B cell (primary cell): ENCODE results near the gene CHST11. TPM values are rescaled to one million over a fixed set of nuclear protein-coding genes. Genes with fewer than 3 reads are reported as not detected.

ENCODE experiments used
- ATAC-seq: fragments of 200-7000 bp; cut with Tn5 transposase; one replicate; pipeline ENCODE4 v1.10.0; 2021; ENCODE audit warnings: low read depth, mild to moderate bottlenecking, moderate number of reproducible peaks, moderate library complexity
- CTCF ChIA-PET: fragments of 350-600 bp; sonication (Branson Sonifier 250); formaldehyde crosslinking; loops from one replicate; lab custom pipeline; 2021; ENCODE audit warnings: antibody characterized with exemption, inconsistent platforms; lab: Charles Lee
- POLR2A ChIA-PET: fragments of 350-600 bp; sonication (Branson Sonifier 250); formaldehyde crosslinking; loops from one replicate; lab custom pipeline; 2021; ENCODE audit warnings: antibody characterized with exemption; lab: Charles Lee
- DNase-seq: peaks from one replicate; pipeline ENCODE4 v3.0.0; 2013
- H2AFZ ChIP-seq: 2 replicates; pipeline ENCODE4 v1.6.1; 2012; ENCODE audit warnings: mild to moderate bottlenecking, low read depth, low read length; ENCODE audit not compliant: insufficient read depth, poor library complexity, severe bottlenecking
- H3K27ac ChIP-seq, 2 donors: 1 replicate in 1 of 2; 2 replicates in 1 of 2; pipeline ENCODE4 v1.5.1; 2012 to 2013; ENCODE audit warnings: low read length in 2 of 2, mild to moderate bottlenecking in 2 of 2, moderate library complexity in 1 of 2
- H3K27me3 ChIP-seq, 4 experiments: fragments of 200-600 bp in 1 of 4; sonication (generic) in 1 of 4; replicated peaks in 1 of 4; 1 replicate in 2 of 4; 2 replicates in 2 of 4; pipeline versions ENCODE4 v1.6.1 to v1.7.0; 2013 to 2016; ENCODE audit warnings: low read length in 3 of 4, mild to moderate bottlenecking in 2 of 4, mixed read lengths in 1 of 4, moderate library complexity in 1 of 4; ENCODE audit not compliant: insufficient read depth in 4 of 4, control insufficient read depth in 3 of 4; ENCODE audit errors: control extremely low read depth in 1 of 4
- H3K36me3 ChIP-seq, 2 experiments: replicated peaks in 1 of 2; 1 replicate in 1 of 2; 2 replicates in 1 of 2; pipeline versions ENCODE4 v1.6.1 to v1.7.1; 2013; ENCODE audit warnings: low read length in 1 of 2; ENCODE audit not compliant: insufficient read depth in 2 of 2, control insufficient read depth in 1 of 2; ENCODE audit errors: control extremely low read depth in 1 of 2, extremely low read depth in 1 of 2
- H3K4me1 ChIP-seq, 2 donors: fragments of 200-600 bp in 1 of 2; sonication (generic) in 1 of 2; 1 replicate in 1 of 2; 2 replicates in 1 of 2; pipeline versions ENCODE4 v1.5.1 to v1.6.1; 2013 to 2017; ENCODE audit warnings: low read length in 2 of 2; ENCODE audit not compliant: control insufficient read depth in 2 of 2, insufficient read depth in 2 of 2
- H3K4me2 ChIP-seq: replicated peaks from 2 replicates; pipeline ENCODE3; 2012; ENCODE audit warnings: mild to moderate bottlenecking, low read depth, low read length; ENCODE audit not compliant: poor library complexity, severe bottlenecking
- H3K4me3 ChIP-seq, 5 experiments: fragments of 200-600 bp in 1 of 5; sonication (generic) in 1 of 5; 1 replicate in 3 of 5; 2 replicates in 2 of 5; pipeline versions ENCODE4 v1.5.1 to v1.7.0; 2011 to 2016; ENCODE audit warnings: low read length in 4 of 5, mild to moderate bottlenecking in 4 of 5, low read depth in 2 of 5, control low read depth in 1 of 5, moderate library complexity in 1 of 5; ENCODE audit not compliant: insufficient read depth in 1 of 5; ENCODE audit errors: control extremely low read depth in 1 of 5, extremely low read depth in 1 of 5
- H3K79me2 ChIP-seq: fragments of 200-600 bp; sonication (generic); one replicate; pipeline ENCODE4 v1.6.0; 2016; ENCODE audit warnings: low read length; ENCODE audit not compliant: control insufficient read depth, insufficient read depth
- H3K9ac ChIP-seq: fragments of 200-600 bp; sonication (generic); 2 replicates; pipeline ENCODE4 v1.6.1; 2017; ENCODE audit warnings: mild to moderate bottlenecking, low read length, moderate library complexity
- H3K9me3 ChIP-seq, 3 donors: one replicate each; pipeline versions ENCODE4 v1.6.1 to v1.7.1; 2013; ENCODE audit warnings: low read length in 2 of 3; ENCODE audit not compliant: control insufficient read depth in 2 of 3, insufficient read depth in 1 of 3; ENCODE audit errors: control extremely low read depth in 1 of 3
- H4K20me1 ChIP-seq: 2 replicates; pipeline ENCODE4 v1.6.0; 2012; ENCODE audit warnings: mild to moderate bottlenecking, low read length; ENCODE audit not compliant: insufficient read depth, control insufficient read depth, poor library complexity, severe bottlenecking
- H3K27ac Mint-ChIP-seq: one replicate; pipeline ENCODE4 v1.8.0; 2021; ENCODE audit warnings: mixed read lengths
- H3K27me3 Mint-ChIP-seq: one replicate; pipeline ENCODE4 v1.8.0; 2021; ENCODE audit warnings: mixed read lengths
- H3K4me1 Mint-ChIP-seq: one replicate; pipeline ENCODE4 v1.8.0; 2021; ENCODE audit warnings: mixed read lengths
- H3K4me3 Mint-ChIP-seq: one replicate; pipeline ENCODE4 v1.8.0; 2021; ENCODE audit warnings: mixed read lengths
- H3K9me3 Mint-ChIP-seq: one replicate; pipeline ENCODE4 v1.8.0; 2022; ENCODE audit warnings: mixed read lengths; ENCODE audit not compliant: insufficient read depth
- EZH2 ChIP-seq: IDR thresholded peaks from 2 replicates; pipeline ENCODE4 v1.6.1; 2012; ENCODE audit warnings: borderline replicate concordance, low read depth, mild to moderate bottlenecking, moderate library complexity, low read length; ENCODE audit not compliant: insufficient read depth, poor library complexity, severe bottlenecking
- WGBS: methylation state at CpG from one replicate; pipeline ENCODE4 v1.1.5; 2013; ENCODE audit warnings: missing lambda C conversion rate; ENCODE audit not compliant: insufficient coverage; 5-methylcytosine and 5-hydroxymethylcytosine counted together
- intact Hi-C: fragments of 100-400 bp; cut with micrococcal nuclease; formaldehyde crosslinking; loops from one replicate; pipeline ENCODE4 v1.10.0; 2022
- polyA plus RNA-seq: library from polyadenylated mRNA; depleted of rRNA; stranded (reverse); fragments of >200 nt; gene quantifications from 2 replicates; pipeline ENCODE4 v1.2.3, GENCODE V29; 2012
- total RNA-seq, 2 donors: library from RNA; stranded (reverse); fragments of 120-200 nt in 1 of 2; gene quantifications; 1 replicate in 1 of 2; 2 replicates in 1 of 2; pipeline versions ENCODE4 v1.2.3 to v1.2.4, GENCODE V29; 2013 to 2022
- TF ChIP-seq, protein P1 (sequence below): fragments of 200-600 bp; IDR thresholded peaks from one replicate; pipeline ENCODE4 v1.8.0; 2022; ENCODE audit warnings: antibody characterized with exemption, mild to moderate bottlenecking

Gene CHST11
- total and polyA plus RNA-seq, 2 donors (not counting 1 experiment from before 2014, with no cell fraction given): 46.3 to 152 TPM

DNA sequence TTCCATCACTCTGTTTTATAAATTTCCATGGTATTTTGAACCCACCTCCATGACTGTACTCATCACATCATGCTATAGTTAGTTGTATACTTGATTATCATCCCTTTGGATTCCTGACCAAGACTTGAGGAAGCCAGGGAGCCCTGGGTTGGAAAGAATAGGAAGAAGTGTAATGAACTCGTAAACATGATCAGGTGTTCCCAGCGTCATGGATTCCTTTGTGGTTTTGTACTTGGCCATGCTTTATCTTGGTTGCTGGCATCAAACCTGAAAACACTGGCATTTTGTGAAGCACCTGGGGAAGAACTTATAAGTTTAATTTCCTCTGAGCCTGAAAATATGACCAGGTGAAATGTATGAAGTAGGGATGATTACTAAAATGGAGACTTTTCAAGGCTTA, 76.4 kb downstream of the CHST11 start:
- ChIA-PET CTCF (no interaction called here), POLR2A (no interaction called here)
- peaks cover 83% of the 10 kb centered on the region for H3K4me1 Mint-ChIP-seq
- Histone ChIP-seq H3K79me2 (peaks cover 100% of the 10 kb centered on the region), H3K27me3 (no peaks in the 10 kb centered on the region), H2AFZ (no peak overlapping the region), H3K4me3 (no peak overlapping the region), H4K20me1 (peaks cover 41% of the 10 kb centered on the region), H3K4me1 (peaks cover 44 to 52% of the 10 kb centered on the region in 2 donors), H3K9ac (no peak overlapping the region), H3K9me3 (peaks cover 0 to 3% (median 3%) of the 10 kb centered on the region in 3 donors), H3K36me3 (no peaks in the 10 kb centered on the region), H3K27ac (no peak overlapping the region), H3K4me2 (no peak overlapping the region)
- 88% methylated on average over 2 of the region's 2 CpGs for WGBS
- no peak for DNase-seq
- H3K27ac Mint-ChIP-seq: no peak overlapping the region
- TF ChIP-seq, protein P1, sequence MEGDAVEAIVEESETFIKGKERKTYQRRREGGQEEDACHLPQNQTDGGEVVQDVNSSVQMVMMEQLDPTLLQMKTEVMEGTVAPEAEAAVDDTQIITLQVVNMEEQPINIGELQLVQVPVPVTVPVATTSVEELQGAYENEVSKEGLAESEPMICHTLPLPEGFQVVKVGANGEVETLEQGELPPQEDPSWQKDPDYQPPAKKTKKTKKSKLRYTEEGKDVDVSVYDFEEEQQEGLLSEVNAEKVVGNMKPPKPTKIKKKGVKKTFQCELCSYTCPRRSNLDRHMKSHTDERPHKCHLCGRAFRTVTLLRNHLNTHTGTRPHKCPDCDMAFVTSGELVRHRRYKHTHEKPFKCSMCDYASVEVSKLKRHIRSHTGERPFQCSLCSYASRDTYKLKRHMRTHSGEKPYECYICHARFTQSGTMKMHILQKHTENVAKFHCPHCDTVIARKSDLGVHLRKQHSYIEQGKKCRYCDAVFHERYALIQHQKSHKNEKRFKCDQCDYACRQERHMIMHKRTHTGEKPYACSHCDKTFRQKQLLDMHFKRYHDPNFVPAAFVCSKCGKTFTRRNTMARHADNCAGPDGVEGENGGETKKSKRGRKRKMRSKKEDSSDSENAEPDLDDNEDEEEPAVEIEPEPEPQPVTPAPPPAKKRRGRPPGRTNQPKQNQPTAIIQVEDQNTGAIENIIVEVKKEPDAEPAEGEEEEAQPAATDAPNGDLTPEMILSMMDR: no peak
- TF ChIP-seq EZH2: no peak
- no peak overlapping the region for H3K4me3 Mint-ChIP-seq
- intact Hi-C loops: no loop called here
- no peak for ATAC-seq
- H3K27me3 Mint-ChIP-seq: no peaks in the 10 kb centered on the region
- peaks cover 5% of the 10 kb centered on the region for H3K9me3 Mint-ChIP-seq

- Histone ChIP-seq H3K36me3 (no peaks in the 10 kb centered on the region), H3K4me1 (peaks cover 44 to 52% of the 10 kb centered on the region in 2 donors), H2AFZ (no peak overlapping the region), H3K9me3 (no peaks in the 10 kb centered on the region), H3K4me3 (no peak overlapping the region), H4K20me1 (peaks cover 39% of the 10 kb centered on the region), H3K27me3 (no peaks in the 10 kb centered on the region), H3K4me2 (no peak overlapping the region), H3K79me2 (peaks cover 100% of the 10 kb centered on the region), H3K27ac (no peak overlapping the region), H3K9ac (no peak overlapping the region)
- Mint-ChIP-seq H3K9me3 (peaks cover 4% of the 10 kb centered on the region), H3K27me3 (no peaks in the 10 kb centered on the region), H3K4me3 (no peak overlapping the region), H3K27ac (no peak overlapping the region), H3K4me1 (peaks cover 83% of the 10 kb centered on the region)
- ATAC-seq (no peak), DNase-seq (no peak)
- ChIA-PET POLR2A (no interaction called here), CTCF (interaction anchor here (1.6 kb wide), 1 partner anchor 77 kb away, joined by 5 read pairs; the partner anchor contains the start of gene CHST11)
- TF ChIP-seq, protein P1: no peak
- 29% methylated on average over 4 of the region's 10 CpGs for WGBS
- intact Hi-C loops: no loop called here
Measured at GRCh38 chr12:104534162-104534856, 77.6 kb downstream of the CHST11 start.
